OCI-LY7 (cell line): ENCODE measurements around the gene SEC22A.

Experiments
- CTCF ChIP-seq: fragments of 200-600 bp; sonication (generic); conservative IDR thresholded peaks from 2 replicates; pipeline ENCODE4 v1.5.1; 2014; ENCODE audit warnings: mild to moderate bottlenecking, antibody characterized with exemption, low read length, moderate library complexity, mixed read lengths
- EZH2phosphoT487 ChIP-seq: fragments of 200-600 bp; sonication (generic); IDR thresholded peaks from 2 replicates; pipeline ENCODE4 v1.6.1; 2018; ENCODE audit warnings: low read depth, borderline replicate concordance, mild to moderate bottlenecking, mixed run types, antibody characterized with exemption, low read length, moderate library complexity, mixed read lengths

- TF ChIP-seq CTCF: no peak
- TF ChIP-seq EZH2phosphoT487: no peak
Observed at GRCh38 chr3:123239756-123240155, 38.0 kb downstream of the SEC22A start.
